Melanocyte of skin (primary cell): ENCODE measurements around the gene ZNF624. TPM values are rescaled to one million over a fixed set of nuclear protein-coding genes. Genes with fewer than 3 reads are reported as not detected.

Source experiments
- small RNA-seq, 2 donors: library from RNA; depleted of rRNA; stranded (forward); fragments of <200 nt; gene quantifications; one replicate each; pipeline ENCODE3, GENCODE V24; 2012
- total RNA-seq, 2 donors: library from RNA; depleted of rRNA; stranded (reverse); fragments of >200 nt; gene quantifications; 2 replicates each; pipeline ENCODE4 v1.2.3, GENCODE V29; 2012

Gene ZNF624
- 1 to 10 TPM; 3.4 to 4.0 TPM for total RNA-seq

GRCh38 chr17:16653367-16654041 lies at the start of gene ZNF624:
Gene ZNF624 (minus strand): TSS chr17:16653850.

GRCh38 chr17:16689731-16690281 lies 36.2 kb upstream of the ZNF624 start, which contains the start of gene CCDC144A:
Gene CCDC144A (plus strand): TSS chr17:16690241. CDS start chr17:16690401, 160 bp downstream.

Small RNA genes within 50 kb of the gene (small RNA-seq; reads per million reads assigned to genes)
- gene RNU6-405P, result 0 reads per million in 2 donors

Other genes starting within 250 kb of the ZNF624 start
- 100 to 1,000 TPM; 163 to 190 TPM for gene TRPV2, start 238.3 kb downstream of the ZNF624 start, total RNA-seq
- under 1 TPM; 0.33 to 0.34 TPM for gene LRRC75A, start 161.7 kb downstream of the ZNF624 start, total RNA-seq
- 1 to 10 TPM; 3.3 to 4.1 TPM for gene ZNF287, start 84.6 kb downstream of the ZNF624 start, total RNA-seq
- gene CCDC144A, start 36.4 kb upstream of the ZNF624 start, total RNA-seq, result 1 to 10 TPM; 1.7 to 4.5 TPM